Measurements from ENCODE around the gene DPP6. TPM values are rescaled to one million over a fixed set of nuclear protein-coding genes. Genes with fewer than 3 reads are reported as not detected.

The DPP6 gene
- total RNA-seq, 1 experiment from 2014 or later: not detected

GRCh38 chr7:154198481-154198880, 146.3 kb downstream of the DPP6 start:
- TF ChIP-seq EZH2 (IDR thresholded peaks at IDR 0.05; ENCODE audit: low read length, unreplicated experiment): no peak
- TF ChIP-seq CTCF (conservative IDR thresholded peaks at IDR 0.05; ENCODE audit: low read depth, low read length): no peak
- no peak for TF ChIP-seq EZH2phosphoT487 (IDR thresholded peaks at IDR 0.05; ENCODE audit: borderline replicate concordance, low read length)
- Histone ChIP-seq H3K4me1 (ENCODE audit: insufficient read depth, low read length) (no peaks in the 10 kb centered on the region), H3K4me2 (ENCODE audit: low read length) (no peak overlapping the region), H3K9me2 (replicated peaks; ENCODE audit: low read length) (no peaks in the 10 kb centered on the region), H3K27ac (ENCODE audit: low read length) (no peak overlapping the region), H3K4me3 (ENCODE audit: low read length) (no peak overlapping the region), H3K9ac (ENCODE audit: low read length) (no peak overlapping the region), H2AFZ (ENCODE audit: low read length) (no peak overlapping the region), H3K27me3 (ENCODE audit: low read length) (no peaks in the 10 kb centered on the region), H3K36me3 (ENCODE audit: low read depth, low read length) (no peaks in the 10 kb centered on the region), H3K9me3 (ENCODE audit: low read length) (no peaks in the 10 kb centered on the region), H3K79me2 (ENCODE audit: low read length) (no peaks in the 10 kb centered on the region), H3F3A (ENCODE audit: low read length, unreplicated experiment) (no peaks in the 10 kb centered on the region), H4K20me1 (ENCODE audit: low read length) (no peaks in the 10 kb centered on the region)
- intact Hi-C loops (cut with micrococcal nuclease): no loop called here
- DNase-seq: no peak
- ATAC-seq: no peak
- no TSS peak for BruUV-seq (replicated peaks)
- CTCF ChIA-PET: no interaction called here
- POLR2A ChIA-PET (ENCODE audit: unreplicated experiment): no interaction called here

- Histone ChIP-seq H3K9me2 (replicated peaks; ENCODE audit: low read length) (no peaks in the 10 kb centered on the region), H3K4me3 (ENCODE audit: low read length) (no peak overlapping the region), H3K27me3 (ENCODE audit: low read length) (no peaks in the 10 kb centered on the region), H3K36me3 (ENCODE audit: low read depth, low read length) (no peaks in the 10 kb centered on the region), H2AFZ (ENCODE audit: low read length) (no peak overlapping the region), H3K79me2 (ENCODE audit: low read length) (no peaks in the 10 kb centered on the region), H3K4me1 (ENCODE audit: insufficient read depth, low read length) (no peaks in the 10 kb centered on the region), H3K9me3 (ENCODE audit: low read length) (no peaks in the 10 kb centered on the region), H3K4me2 (ENCODE audit: low read length) (no peak overlapping the region), H3K9ac (ENCODE audit: low read length) (no peak overlapping the region), H3F3A (ENCODE audit: low read length, unreplicated experiment) (no peaks in the 10 kb centered on the region), H3K27ac (ENCODE audit: low read length) (no peak overlapping the region), H4K20me1 (ENCODE audit: low read length) (no peaks in the 10 kb centered on the region)
- no peak for TF ChIP-seq EZH2phosphoT487 (IDR thresholded peaks at IDR 0.05; ENCODE audit: borderline replicate concordance, low read length)
- ATAC-seq (no peak), DNase-seq (no peak)
- CTCF ChIA-PET: no interaction called here
- intact Hi-C loops (cut with micrococcal nuclease): no loop called here
- POLR2A ChIA-PET (ENCODE audit: unreplicated experiment): no interaction called here
- no TSS peak for BruUV-seq (replicated peaks)
These were observed 148.0 kb downstream of the DPP6 start for GRCh38 chr7:154200241-154200640.

- Histone ChIP-seq H3K27me3 (ENCODE audit: low read length) (no peaks in the 10 kb centered on the region), H4K20me1 (ENCODE audit: low read length) (no peaks in the 10 kb centered on the region), H2AFZ (ENCODE audit: low read length) (no peak overlapping the region), H3K27ac (ENCODE audit: low read length) (no peak overlapping the region), H3K9me2 (replicated peaks; ENCODE audit: low read length) (no peaks in the 10 kb centered on the region), H3K9ac (ENCODE audit: low read length) (no peak overlapping the region), H3K36me3 (ENCODE audit: low read depth, low read length) (no peaks in the 10 kb centered on the region), H3K9me3 (ENCODE audit: low read length) (no peaks in the 10 kb centered on the region), H3K4me1 (ENCODE audit: insufficient read depth, low read length) (no peaks in the 10 kb centered on the region), H3K4me2 (ENCODE audit: low read length) (no peak overlapping the region), H3K4me3 (ENCODE audit: low read length) (no peak overlapping the region), H3F3A (ENCODE audit: low read length, unreplicated experiment) (no peaks in the 10 kb centered on the region), H3K79me2 (ENCODE audit: low read length) (no peaks in the 10 kb centered on the region)
- intact Hi-C loops (cut with micrococcal nuclease): no loop called here
- ChIA-PET POLR2A (ENCODE audit: unreplicated experiment) (no interaction called here), CTCF (no interaction called here)
- DNase-seq (no peak), ATAC-seq (no peak)
- TF ChIP-seq EZH2 (IDR thresholded peaks at IDR 0.05; ENCODE audit: low read length, unreplicated experiment): no peak
- no peak for TF ChIP-seq EZH2phosphoT487 (IDR thresholded peaks at IDR 0.05; ENCODE audit: borderline replicate concordance, low read length)
- no peak for TF ChIP-seq CTCF (conservative IDR thresholded peaks at IDR 0.05; ENCODE audit: low read depth, low read length)
- no TSS peak for BruUV-seq (replicated peaks)
These were observed 149.8 kb downstream of the DPP6 start for GRCh38 chr7:154202002-154202401.
